ENCODE data around the gene WIPF2.

- TF ChIP-seq CTCF (conservative IDR thresholded peaks at IDR 0.05) = no peak
- no peak for TF ChIP-seq EZH2 (IDR thresholded peaks at IDR 0.05; ENCODE audit: low read depth)
Observed at GRCh38 chr17:40209404-40210093, 9.6 kb upstream of the WIPF2 start.

All from PC-9 (cell line).